ENCODE data around the gene MRE11.

DNA sequence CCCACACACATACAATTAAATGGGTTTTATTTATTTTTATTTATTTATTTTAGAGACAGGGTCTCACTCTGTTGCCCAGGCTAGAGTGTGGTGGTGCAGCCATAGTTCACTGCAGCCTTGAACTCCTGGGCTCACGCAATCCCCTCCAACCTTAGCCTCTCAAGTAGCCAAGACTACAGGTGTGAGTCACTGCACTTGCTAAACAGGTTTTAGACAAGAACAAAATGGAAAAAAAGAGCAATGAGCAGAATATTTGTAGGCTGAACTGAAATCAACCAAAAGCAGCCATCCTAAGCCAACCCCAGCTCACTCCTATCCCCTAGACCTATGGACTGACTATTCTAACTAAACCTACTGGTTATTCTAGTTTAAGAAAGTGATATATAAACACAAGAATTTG, 37.8 kb downstream of the MRE11 start:
- TF ChIP-seq EZH2 (IDR thresholded peaks at IDR 0.05; ENCODE audit: insufficient read depth, low read length): no peak
- TF ChIP-seq, protein P1, sequence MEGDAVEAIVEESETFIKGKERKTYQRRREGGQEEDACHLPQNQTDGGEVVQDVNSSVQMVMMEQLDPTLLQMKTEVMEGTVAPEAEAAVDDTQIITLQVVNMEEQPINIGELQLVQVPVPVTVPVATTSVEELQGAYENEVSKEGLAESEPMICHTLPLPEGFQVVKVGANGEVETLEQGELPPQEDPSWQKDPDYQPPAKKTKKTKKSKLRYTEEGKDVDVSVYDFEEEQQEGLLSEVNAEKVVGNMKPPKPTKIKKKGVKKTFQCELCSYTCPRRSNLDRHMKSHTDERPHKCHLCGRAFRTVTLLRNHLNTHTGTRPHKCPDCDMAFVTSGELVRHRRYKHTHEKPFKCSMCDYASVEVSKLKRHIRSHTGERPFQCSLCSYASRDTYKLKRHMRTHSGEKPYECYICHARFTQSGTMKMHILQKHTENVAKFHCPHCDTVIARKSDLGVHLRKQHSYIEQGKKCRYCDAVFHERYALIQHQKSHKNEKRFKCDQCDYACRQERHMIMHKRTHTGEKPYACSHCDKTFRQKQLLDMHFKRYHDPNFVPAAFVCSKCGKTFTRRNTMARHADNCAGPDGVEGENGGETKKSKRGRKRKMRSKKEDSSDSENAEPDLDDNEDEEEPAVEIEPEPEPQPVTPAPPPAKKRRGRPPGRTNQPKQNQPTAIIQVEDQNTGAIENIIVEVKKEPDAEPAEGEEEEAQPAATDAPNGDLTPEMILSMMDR (IDR thresholded peaks at IDR 0.05; ENCODE audit: insufficient read depth, low read depth, low read length): no peak
